Tibial nerve (tissue), 4 donors: Measurements from ENCODE around the gene SCGB1C2.

Experiments used
- EP300 ChIP-seq, 2 donors: sonication (generic); formaldehyde crosslinking; IDR thresholded peaks; one replicate each; pipeline ENCODE4 v1.6.1; 2017; ENCODE audit warnings: antibody characterized with exemption in 2 of 2, mild to moderate bottlenecking in 1 of 2
- TF ChIP-seq, protein P1 (sequence below), 5 experiments: fragments of 200-600 bp in 3 of 5; fragments of 450-650 bp in 2 of 5; sonication (generic) in 3 of 5; IDR thresholded peaks; one replicate each; pipeline ENCODE4 v1.5.1; 2016 to 2019; ENCODE audit warnings: antibody characterized with exemption in 5 of 5, mild to moderate bottlenecking in 3 of 5, moderate library complexity in 2 of 5

DNA sequence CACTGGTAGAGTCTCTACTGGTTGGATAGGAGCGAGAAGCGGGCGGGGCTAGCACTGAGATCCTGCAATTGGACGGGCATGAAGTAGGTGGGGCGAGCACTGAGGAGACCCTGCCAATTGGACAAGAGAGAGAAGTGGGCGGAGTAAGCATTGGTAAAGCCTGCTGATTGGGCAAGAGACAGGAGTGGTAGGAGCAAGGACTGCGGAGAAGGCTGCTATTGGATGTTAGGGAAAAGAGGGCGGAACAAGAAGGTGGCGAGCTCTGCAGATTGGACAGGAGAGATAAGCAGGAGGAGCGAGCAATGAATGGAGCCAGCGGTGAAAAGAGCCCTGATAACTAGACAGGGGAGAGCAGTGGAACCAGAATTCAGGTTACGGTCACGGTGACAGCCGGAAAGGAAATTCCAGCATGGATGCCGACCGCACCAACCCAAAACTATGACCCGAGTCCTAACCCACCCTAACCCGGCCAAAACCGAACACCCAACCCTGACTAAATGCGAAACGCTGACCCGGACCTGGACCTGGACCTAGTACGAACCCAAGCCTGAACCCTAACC, 4.8 kb downstream of the SCGB1C2 start:
- TF ChIP-seq, protein P1, sequence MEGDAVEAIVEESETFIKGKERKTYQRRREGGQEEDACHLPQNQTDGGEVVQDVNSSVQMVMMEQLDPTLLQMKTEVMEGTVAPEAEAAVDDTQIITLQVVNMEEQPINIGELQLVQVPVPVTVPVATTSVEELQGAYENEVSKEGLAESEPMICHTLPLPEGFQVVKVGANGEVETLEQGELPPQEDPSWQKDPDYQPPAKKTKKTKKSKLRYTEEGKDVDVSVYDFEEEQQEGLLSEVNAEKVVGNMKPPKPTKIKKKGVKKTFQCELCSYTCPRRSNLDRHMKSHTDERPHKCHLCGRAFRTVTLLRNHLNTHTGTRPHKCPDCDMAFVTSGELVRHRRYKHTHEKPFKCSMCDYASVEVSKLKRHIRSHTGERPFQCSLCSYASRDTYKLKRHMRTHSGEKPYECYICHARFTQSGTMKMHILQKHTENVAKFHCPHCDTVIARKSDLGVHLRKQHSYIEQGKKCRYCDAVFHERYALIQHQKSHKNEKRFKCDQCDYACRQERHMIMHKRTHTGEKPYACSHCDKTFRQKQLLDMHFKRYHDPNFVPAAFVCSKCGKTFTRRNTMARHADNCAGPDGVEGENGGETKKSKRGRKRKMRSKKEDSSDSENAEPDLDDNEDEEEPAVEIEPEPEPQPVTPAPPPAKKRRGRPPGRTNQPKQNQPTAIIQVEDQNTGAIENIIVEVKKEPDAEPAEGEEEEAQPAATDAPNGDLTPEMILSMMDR (IDR thresholded peaks at IDR 0.05) = no peak
- no peak for TF ChIP-seq EP300 (IDR thresholded peaks at IDR 0.05)
